Mucosa of gallbladder (tissue), 1 donor: ENCODE results near the gene SLC6A19. TPM values are rescaled to one million over a fixed set of nuclear protein-coding genes. Genes with fewer than 3 reads are reported as not detected.
A peak's percentile ranks its signal among the peaks of the same experiment; 100 is the strongest.

Experiments
- DNase-seq: peaks from one replicate; pipeline ENCODE4 v3.0.0-alpha.2; 2020; ENCODE audit warnings: low spot score
- total RNA-seq: library from RNA; stranded (reverse); gene quantifications from one replicate; pipeline ENCODE4 v1.2.1, GENCODE V29; 2021
- donor health status: DM: no; HTN: no; CAD: no.

SLC6A19 gene
- total RNA-seq, 1 donor from 2014 or later = 179 TPM

DNA sequence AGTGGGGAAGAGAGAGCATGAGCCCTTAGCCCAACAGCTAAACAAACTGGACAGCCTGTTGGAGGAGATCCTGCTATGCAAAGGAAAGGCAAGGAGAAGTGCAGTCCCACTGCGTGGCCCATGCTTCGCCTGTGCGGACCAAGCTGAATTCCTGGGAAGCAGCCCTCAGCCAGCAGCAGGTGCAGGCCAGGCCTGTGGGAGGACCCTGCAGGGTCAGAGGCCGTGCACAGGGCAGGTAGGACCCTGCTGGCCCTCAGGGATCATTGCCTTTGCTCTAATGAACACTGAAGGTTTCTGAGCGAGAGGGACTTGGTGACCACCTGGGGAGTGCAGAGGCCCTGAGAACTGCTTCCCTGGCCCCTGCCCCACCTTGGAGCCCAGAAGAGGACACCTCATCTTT lies 6.0 kb upstream of the SLC6A19 start:
- no peak for DNase-seq

DNA sequence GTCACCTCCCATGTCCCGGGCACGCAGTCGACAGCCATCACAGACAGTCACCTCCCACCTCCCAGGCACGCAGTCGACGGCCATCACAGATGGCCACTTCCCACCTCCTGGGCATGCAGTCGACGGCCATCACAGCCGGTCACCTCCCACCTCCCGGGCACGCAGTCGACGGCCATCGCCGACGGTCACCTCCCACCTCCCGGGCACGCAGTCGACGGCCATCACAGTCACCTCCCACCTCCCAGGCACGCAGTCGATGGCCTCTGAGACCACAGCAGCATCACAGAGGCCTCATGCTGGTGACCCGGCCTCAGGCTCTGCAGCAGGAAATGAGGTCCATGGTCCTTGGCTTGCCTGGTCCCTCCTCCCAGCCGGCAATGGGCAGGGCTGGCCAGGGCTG lies 5.5 kb upstream of the SLC6A19 start:
- DNase-seq = no peak

DNA sequence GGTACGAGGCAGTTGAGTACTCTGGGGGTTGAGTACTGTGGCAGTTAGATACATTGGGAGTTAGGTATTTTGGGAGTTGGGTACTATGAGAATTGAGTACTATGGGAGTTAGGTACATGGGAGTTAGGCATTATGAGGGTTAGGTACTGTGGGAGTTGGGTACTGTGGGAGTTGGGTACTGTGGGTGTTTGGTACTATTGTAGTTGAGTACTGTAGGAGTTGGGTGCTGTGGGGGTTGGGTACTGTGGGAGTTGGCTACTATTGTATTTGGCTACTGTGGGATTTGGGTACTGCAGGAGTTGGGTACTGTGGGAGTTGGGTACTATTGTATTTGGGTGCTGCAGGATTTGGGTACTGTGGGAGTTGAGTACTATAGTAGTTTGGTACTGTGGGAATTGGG lies 4.8 kb upstream of the SLC6A19 start:
- DNase-seq = no peak

DNA sequence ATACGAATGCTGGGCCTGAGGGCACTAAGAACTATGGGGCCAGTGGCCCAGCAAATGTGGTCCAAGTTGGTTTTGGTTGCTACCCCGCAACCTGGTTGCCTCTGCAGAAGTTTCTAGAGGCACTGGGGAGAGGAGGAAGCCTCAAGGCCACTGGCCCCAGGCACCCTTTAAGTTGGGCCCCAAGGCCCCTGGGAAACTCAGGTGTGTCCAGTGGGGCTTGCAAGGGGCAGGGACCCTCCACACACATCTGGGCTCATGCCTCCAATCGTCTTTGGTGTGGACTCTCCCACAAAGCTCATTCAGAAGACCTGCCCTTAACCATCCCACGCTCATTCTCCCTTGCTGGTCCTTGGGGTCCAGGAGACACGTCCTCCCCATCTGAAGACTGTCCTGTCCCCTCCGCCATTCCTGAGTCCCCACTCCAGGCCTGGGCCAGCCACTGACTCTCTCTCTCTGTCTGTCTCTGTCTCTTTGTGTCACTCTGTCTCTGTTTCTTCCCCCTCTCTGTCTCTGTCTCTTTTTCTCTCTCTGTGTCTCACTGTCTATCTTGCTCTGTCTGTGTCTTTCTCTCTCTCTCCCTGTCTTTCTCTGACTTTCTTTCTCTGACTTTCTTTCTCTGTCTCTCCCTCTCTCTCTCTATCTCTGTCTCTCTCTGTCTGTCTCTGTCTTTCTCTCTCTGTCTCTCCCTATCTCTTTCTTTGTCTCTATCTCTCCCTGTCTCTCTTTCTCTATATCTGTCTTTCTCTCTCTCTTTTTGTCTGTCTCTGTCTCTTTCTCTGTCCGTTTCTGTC lies 3.3 kb upstream of the SLC6A19 start:
- no peak for DNase-seq

DNA sequence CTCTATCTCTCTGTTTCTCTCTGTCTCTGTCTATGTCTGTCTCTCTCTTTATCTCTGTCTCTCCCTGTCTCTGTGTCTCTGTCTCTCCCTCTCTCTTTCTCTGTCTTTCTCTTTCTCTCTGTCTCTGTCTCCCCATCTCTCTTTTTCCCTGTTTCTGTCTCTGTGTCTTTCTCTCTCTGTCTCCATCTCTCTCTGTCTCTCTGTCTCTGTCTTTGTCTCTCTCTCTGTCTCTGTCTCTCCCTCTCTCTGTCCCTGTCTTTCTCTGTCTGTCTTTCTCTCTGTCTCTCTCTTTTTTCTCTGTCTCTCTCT lies 2.1 kb upstream of the SLC6A19 start:
- DNase-seq = no peak

DNA sequence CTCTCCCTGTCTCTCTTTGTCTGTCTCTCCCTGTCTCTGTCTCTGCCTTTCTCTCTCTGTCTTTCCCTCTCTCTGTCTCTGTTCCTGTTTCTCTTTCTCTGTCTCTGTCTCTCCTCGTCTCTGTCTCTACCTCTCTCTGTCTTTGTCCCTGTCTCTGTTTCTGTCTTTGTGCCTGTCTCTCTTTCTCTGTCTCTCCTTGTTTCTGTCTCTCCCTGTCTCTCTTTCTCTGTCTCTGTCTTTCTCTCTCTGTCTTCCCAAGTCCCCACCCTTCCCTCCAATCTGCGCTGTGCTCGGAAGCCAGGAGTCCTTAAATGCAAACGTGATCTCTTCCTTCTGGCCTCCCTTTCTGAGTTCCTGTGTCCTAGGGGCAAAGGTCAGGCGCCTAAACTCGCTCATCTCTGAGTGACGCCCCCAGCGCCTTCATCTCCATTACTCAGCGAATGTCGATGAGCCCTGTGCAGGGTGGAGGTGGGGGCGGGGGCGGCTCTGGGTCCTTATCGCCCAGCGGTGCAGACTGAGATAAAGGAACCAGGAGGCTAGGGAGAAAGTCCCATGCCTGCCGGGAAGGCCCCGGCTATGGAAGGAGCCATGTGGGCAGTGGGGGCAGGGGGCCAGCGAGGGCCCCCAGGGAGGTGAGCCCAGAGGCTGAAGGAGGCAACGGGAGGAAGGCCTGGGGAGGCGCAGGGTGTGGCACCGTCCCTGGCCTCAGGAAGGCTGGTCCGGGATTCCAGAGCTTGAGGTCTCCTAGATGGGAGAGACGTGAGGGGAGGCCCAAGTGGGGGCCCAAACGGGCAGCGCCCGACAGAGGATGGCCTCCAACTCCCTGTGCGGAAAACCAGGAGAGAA lies 1.5 kb upstream of the SLC6A19 start:
- no peak for DNase-seq

DNA sequence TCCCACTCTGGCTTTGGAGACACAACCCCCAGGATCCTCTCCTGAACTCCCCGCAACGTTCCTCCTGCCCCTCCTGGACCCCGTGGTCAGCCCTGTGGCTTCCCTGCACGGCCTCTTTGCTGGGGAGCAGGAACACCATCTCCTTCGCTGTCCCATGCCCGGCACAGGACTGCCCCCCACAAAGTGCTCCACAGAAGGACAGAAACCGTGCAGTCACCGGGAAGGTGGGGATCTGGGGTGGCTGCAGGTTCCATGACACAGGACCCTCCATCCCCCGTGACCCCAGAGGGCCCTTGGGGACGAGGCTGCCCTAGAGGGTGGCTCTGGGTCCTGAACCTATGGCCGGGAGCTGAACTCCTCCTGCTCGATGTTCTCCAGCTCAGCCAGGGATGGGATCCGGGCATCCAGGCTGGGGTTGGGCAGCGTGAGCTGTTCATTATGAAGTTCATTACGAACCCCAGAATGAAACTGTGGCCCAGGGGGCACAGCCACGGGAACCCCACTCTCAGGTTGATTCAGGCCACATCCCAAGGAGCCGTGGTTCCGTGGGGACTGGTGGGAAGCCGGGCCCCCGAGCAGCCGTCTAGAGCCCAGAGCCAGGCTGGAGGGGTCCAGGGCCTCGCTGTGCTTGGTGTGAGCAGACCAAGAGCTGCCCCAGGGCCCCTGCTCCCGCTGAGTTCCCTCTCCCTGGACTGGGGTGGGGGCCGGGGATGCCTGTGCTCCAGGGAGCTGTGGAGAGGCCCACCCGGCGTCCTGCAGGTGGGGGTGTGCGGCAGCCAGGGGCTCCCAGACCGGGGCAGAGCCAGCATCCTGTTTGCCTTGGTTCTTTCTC lies 684 bp upstream of the SLC6A19 start:
- DNase-seq = no peak

DNA sequence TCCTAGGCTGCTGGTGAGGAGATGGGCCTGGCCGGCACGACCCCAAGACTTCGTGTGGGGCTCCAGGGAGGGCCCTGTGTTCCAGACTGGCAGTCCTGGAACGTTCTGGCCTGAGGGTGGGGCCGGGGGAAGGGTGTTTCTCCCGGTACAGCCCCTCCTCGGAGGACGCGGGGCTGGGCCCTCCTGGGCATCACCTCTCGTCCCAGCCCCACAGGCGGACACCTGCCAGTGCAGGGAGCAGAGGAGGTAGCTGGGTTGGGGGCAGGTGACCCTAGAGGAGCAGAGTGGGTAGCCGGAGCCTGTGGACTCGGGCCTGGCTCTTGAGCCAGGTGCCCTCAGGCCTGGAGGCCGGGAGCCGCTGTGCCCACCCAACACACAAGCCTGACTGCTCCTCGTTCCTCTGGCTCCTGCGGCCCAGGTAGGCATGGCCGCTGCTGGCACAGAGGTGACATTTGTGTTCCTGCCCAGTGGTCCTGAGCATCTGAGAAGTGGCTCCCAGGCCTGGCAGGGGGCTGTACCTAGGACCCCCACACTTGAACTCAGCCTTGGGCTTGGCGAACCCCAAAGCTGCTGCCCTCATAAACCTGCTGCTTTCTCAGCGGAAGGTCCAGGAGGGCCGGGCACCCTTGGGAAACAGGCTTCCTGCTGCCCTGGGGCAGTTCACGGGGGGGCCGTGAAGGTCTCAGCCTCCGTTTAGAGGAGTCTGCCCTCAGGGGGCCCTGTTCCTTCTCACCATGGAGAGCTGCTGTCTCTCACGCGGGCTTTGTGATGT lies 817 bp downstream of the SLC6A19 start:
- DNase-seq = no peak

DNA sequence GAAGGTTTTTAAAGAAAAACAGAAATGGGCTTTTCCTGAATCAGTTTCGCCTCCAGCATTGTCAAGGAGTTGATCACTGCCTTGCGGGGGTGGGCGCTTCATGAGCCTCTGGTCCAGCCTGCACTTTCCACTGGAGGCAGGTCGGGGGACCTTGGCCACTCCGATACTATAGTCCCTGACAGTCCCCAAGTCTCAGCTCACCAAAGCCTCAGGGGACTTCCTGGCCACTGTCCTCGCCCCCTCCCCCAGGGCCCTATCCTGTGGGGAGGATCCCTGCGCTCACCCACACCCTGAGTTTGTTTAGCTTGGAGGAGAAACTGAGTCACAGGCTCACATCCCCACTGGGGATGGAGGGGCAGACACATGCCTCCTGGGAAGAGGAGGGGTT lies 1.4 kb downstream of the SLC6A19 start:
- no peak for DNase-seq

DNA sequence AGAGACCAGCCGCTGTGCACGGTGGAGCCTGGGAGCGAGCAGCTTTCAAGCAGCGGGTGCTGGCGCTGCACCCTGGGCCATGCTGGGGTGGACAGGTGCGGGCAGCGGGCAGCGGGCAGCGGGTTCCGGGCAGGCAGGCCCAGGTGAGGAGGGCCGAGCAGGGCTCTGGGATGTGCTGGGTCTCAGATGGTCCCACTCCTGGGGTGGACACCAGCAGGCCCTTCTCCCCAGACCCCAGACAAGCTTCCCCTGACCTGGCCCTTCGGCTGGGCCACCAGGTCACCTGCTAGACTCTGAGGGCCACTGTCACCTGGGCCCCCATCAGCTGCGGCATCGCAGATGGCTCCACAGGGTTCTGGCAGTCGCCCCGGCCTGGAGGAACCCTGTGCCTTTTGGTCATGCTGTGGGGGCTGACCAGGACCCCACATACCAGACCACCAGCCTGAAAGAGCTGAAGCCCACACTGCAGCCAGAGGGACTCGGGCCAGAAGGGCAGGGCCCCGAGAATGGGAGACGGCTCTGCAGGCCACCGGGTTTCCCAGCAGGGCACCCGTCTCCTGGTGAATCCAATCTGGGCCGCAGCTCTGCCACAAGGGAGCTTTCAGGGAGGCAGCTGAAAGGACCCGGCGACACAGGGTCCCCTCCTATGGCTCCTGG lies 2.0 kb downstream of the SLC6A19 start:
- no peak for DNase-seq

DNA sequence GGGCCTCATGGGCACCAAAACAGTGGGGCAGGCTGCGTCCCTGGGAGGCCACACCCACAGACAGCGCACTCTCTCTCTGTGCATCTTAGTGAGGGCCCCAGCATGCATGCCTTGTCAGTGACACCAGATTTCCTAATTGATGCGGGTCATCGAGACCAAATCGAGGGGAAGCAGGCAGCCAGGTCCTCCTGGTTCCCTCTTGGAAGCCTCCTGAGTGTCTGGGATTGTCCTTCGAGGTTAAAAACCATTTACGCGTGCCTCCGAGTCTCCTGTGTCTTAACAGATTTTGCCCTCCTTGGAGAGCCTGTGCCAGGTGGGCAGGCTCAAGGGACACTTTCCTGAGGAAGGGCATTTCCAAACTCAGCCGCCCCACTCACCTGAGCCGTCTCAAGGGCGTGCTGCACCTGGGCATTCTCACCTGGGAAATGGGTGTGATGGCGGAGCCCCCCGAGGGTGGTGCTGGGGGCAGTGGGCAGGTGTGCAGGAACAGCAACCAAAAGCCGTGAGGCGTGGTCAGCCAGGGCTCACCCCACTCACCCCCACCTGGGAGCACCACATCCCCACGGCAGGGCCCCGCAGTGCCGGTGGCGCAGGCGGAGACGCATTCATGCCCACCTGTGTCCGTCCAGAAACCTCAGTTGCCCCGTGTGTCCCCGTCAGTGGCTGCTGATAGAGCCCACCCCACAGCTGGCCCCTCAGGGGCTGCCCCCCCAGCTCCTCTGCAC lies 2.7 kb downstream of the SLC6A19 start:
- no peak for DNase-seq

DNA sequence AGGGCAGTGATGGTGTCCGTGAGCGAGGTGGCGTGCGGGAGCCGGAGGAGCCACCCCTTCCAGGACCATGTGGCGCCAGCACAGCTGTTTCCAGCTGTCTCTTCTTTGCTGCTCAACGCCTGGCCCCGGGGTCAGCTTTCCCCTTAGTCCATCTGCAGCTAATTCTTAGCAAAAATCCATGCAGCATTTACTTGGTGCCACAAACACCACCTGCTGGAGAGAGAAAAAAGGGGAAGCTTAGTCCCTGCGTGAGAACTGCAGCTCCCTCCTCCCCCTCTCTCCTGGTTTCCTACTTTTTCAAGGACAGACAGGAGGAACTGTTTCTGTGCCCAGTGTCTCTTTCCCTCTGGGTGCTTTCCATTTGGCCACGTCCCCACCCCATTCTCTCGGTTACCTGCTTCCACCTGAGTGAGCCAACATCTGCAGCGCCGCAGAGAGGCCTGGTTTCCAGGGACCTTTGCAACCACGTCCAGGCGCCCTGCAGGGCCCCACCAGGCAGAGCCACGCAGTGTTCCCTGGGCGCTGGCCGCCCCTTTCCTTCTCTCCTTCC lies 3.4 kb downstream of the SLC6A19 start:
- peak; percentile 63 for DNase-seq

DNA sequence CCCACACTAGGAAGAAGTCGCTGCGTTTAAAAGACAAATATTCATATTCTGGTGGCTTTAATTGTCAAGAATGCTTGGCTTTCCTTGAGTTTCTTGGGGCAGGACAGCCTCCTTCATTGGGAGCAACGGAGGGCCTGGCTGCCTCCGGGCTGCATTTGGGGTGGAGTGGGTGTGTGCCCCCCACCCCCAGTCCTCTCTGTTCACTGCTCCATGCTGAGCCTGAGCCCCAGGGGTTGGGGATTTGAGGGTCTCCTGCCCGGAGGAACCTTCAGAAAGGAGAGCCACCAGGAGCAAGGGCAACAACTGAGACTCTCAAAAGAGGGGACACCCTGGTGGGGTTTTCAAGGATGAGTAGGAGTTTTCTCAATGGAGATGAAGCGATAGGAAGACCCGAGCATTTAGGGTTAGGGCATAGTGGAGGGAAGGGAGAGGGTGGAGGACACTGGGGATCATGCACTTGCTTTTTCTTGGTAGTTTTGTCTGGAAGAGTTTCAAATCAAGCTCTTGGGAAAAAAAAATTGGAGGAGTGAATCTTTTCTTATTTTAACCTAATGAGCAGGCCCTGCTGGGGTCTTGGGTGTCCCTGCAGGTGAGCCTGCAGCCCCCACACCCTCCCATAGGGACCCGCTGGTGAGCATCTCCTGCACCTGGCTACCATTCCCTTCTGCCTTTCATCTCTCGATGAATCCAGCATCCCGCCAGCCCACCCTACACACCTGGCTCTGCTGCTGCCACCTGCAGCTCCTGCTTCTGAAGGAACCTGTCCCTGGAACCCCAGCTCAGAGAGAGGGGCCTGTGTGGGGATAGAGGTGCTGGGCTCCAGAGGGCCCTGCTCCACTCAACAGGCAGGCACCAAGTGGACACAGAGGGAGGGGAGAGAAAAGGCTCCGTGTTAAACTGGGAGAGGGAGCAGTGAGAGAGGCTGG lies 4.1 kb downstream of the SLC6A19 start:
- no peak for DNase-seq

DNA sequence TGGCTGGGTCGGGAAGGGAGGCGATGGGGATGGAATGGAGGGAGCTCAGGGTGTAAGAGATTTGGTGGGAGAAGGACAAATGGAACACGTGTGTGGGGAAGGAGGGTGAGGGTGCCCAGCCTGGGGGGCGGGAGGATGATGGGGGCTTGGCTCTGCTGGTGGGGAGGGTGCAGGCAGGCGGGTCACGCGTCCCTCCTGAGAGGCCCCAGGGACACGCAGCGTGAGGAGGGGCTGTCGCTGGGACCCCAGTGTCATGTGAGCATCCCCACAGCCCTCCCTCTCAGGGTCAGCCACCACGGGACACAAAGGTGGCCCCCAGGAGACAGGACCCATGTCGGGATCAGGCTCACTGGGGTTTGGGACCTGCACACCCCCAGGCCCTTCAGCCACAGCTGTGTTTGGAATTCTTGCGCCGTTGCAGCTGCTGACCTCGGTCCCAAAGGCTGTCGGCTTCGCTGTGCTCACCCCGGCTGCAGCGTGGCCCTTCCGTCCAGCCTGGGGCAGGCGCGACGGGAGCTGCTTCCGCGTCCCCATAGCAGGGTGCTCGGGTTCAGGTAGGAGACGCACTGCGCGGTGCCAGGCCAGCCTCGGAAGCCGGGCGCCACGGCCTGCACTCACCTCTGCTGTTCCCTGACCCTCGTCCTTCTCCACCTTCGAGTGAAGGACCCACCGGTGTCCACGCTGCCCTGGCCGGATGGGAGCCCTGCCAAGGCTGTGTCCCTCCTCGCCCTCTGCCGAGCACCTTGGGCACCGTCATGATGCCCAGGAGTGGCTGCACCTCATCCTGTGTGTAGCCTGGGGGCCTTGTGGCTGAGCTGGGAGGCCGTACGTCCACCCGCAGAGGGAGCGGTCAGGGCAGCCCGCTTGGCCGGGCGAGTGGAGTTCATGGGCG lies 5.4 kb downstream of the SLC6A19 start:
- DNase-seq = no peak

DNA sequence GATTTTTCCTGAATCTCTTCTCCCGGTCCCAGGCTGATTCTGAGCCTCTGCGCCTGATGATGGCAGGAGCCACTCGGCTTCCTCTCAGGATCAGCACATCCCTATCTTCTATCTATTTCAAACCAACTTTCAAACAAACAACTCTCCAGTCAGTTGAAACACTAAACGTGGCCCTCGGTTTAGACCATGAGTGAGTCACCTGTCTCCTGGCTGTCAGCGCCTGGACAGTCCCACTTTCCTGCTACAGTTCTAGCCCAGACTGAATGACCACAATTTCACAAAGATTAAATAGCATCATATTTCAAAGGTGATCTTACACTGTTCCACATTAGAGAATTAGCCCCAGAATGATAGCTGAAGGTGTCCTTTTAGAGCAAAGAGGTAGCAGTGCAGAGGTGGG lies 6.2 kb downstream of the SLC6A19 start:
- no peak for DNase-seq

DNA sequence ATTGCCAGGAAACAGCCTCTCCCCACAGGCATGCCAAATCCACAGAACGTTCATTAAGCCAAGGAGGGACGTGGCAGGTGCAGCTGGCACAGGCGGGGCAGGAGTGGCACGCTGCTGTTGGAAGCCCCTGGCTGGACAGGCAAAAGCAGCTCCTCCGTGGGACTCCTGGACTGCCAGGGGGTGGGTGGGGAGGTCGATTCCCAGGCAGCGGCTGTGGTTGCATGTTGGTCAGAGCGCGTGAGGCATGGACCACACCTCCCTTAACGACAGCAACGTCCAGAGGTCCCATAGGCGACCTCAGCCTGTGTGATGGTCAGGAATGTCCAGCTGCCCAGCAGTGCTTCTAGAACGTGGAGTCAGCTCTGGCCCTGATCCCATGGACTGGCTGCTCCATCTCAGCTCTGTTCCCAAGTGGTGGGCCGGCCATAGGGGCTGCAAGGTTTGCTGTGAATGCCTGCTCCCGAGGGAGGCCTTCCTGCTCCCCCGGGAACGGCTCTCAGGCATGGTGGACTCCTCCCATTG lies 6.9 kb downstream of the SLC6A19 start:
- no peak for DNase-seq

DNA sequence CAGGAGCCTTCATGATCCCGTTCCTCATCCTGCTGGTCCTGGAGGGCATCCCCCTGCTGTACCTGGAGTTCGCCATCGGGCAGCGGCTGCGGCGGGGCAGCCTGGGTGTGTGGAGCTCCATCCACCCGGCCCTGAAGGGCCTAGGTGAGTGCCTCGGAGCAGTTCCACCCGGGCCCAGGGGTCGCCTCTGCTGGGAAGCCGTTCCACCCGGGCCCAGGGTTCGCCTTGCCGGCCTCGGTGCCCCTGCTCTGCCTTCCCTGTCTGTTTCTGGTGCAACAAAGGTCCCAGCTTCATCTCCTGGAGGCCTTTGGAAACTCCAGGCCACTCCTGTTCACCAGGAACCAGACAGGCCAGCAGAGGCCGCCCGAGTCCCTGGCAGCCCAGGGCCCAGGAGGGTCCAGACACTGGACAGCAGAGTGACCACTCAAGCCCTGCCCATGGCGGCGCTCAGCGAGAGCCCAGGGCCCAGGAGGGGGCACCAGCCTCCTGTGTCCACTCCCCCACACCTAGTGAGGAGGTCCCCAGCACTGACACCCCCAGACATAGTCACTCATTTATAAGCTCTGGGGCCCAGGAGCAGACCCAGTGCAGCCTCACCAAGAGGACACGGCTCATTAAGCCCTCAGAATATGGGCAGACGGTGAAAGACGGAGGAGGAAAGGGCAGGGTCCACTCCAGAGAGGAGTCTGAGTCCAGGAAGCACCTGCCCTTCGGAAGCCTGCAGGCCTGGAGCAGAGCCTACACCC lies 7.5 kb downstream of the SLC6A19 start:
- no peak for DNase-seq
